ENCODE measurements around the gene TMEM40. TPM values are rescaled to one million over a fixed set of nuclear protein-coding genes. Genes with fewer than 3 reads are reported as not detected.
"Not testable (repeated sequence)": the region's sequence is repeated elsewhere in the genome, so short reads cannot be mapped to it uniquely, and the experiment has no call there.

TMEM40 gene
- total and polyA plus RNA-seq, 9 of the 15 experiments (the other 6 are each of a cell fraction or from before 2014, with no cell fraction given) = 0.11 to 0.31 (median 0.14) TPM; not detected in 6

GRCh38 chr3:12787346-12787745 lies 28.3 kb upstream of the TMEM40 start (continued):
- TF ChIP-seq REST (IDR thresholded peaks at IDR 0.05; ENCODE audit: borderline replicate concordance) (peak; percentile 18; the same call in 1 of the 2 replicates), SMC3 (conservative IDR thresholded peaks at IDR 0.05; ENCODE audit: insufficient read depth, low read depth, low read length) (peak; percentile 50; the same call in 1 of the 2 replicates), RAD21 (CRISPR knock-in tag; conservative IDR thresholded peaks at IDR 0.05 in 1 of 2, IDR thresholded peaks at IDR 0.05 in 1 of 2) (peak; percentile 15 to 51; a peak in 2 of 4 replicates), CTCF (IDR thresholded peaks at IDR 0.05 in 2 of 3, conservative IDR thresholded peaks at IDR 0.05 in 1 of 3; ENCODE audit: insufficient read depth in 2 of 3, low read depth in 1 of 3, low read length in 3 of 3) (peak; percentile 65 to 73 (median 66)), MEIS2 (IDR thresholded peaks at IDR 0.05; ENCODE audit: partially characterized antibody) (peak; percentile 31), RCOR1 (IDR thresholded peaks at IDR 0.05; ENCODE audit: borderline replicate concordance in 1 of 2, low read depth in 2 of 2, low read length in 2 of 2) (0 out of 4 replicates have a peak, but pooled peaks of 1 of the 2 experiments have one; percentile 32)
- not testable (repeated sequence) for TF ChIP-seq REST (CRISPR knock-in tag; IDR thresholded peaks at IDR 0.05; ENCODE audit: low read depth)
